ENCODE results near the gene KIF7. TPM values are rescaled to one million over a fixed set of nuclear protein-coding genes. Genes with fewer than 3 reads are reported as not detected.

The KIF7 gene
- polyA plus RNA-seq, 3 donors: not detected

DNA sequence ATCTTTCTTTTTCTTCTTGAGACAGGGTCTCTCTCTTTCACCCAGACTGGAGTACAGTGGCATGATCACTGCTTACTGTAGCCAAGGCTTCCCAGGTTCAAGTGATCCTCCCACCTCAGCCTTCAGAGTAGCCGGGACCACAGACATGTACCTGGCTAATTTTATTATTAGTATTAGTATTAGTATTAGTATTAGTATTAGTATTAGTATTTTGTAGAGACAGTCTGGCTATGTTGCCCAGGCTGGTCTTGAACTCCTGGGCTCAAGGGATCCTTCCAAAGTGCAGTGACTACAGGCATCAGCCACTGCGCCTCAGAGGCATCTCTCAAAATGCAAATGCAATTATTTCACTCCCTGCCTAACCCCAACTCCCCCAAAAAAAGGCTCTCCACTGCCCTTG is 1.7 kb downstream of the KIF7 start:
- Histone ChIP-seq H3K4me3 (replicated peaks in 1 of 3; ENCODE audit: low read depth in 2 of 3, low read length in 3 of 3) (no peak overlapping the region), H3K79me2 (ENCODE audit: insufficient read depth, low read length) (no peaks in the 10 kb centered on the region)

GRCh38 chr15:89652666-89653065 is 2.6 kb downstream of the KIF7 start:
- Histone ChIP-seq H3K27ac (ENCODE audit: low read depth in 1 of 2, low read length in 2 of 2) (no peak overlapping the region), H3K9ac (ENCODE audit: insufficient read depth, low read length, poor library complexity, severe bottlenecking) (no peak overlapping the region), H3K4me3 (replicated peaks in 1 of 3; ENCODE audit: low read depth in 2 of 3, low read length in 3 of 3) (no peak overlapping the region), H4K20me1 (ENCODE audit: insufficient read depth, low read length) (no peaks in the 10 kb centered on the region), H3K9me3 (replicated peaks in 1 of 2; ENCODE audit: control insufficient read depth in 1 of 2, insufficient read depth in 1 of 2, low read length in 2 of 2) (peaks cover 0 to 5% of the 10 kb centered on the region in 2 donors), H3K27me3 (ENCODE audit: control insufficient read depth in 2 of 2, insufficient read depth in 2 of 2, low read length in 2 of 2) (peaks cover 30 to 36% of the 10 kb centered on the region in 2 donors), H3K79me2 (ENCODE audit: insufficient read depth, low read length) (no peaks in the 10 kb centered on the region), H3K4me1 (ENCODE audit: control insufficient read depth in 1 of 2, insufficient read depth in 2 of 2, low read length in 2 of 2) (peaks cover 7 to 14% of the 10 kb centered on the region in 2 donors), H2AFZ (ENCODE audit: insufficient read depth, low read depth, low read length, poor library complexity, severe bottlenecking) (no peak overlapping the region), H3K4me2 (replicated peaks; ENCODE audit: extremely low read depth, low read length, poor library complexity, severe bottlenecking) (no peak overlapping the region), H3K36me3 (replicated peaks in 1 of 2; ENCODE audit: control insufficient read depth in 1 of 2, insufficient read depth in 2 of 2, low read length in 2 of 2) (no peaks in the 10 kb centered on the region)
- Mint-ChIP-seq H3K27ac (no peak overlapping the region), H3K4me3 (no peak overlapping the region), H3K27me3 (ENCODE audit: low read depth in 3 of 3) (peaks cover 28 to 46% (median 44%) of the 10 kb centered on the region in 3 donors), H3K36me3 (peaks cover 7 to 15% of the 10 kb centered on the region in 2 donors), H3K4me1 (peaks cover 10% of the 10 kb centered on the region), H3K9me3 (peaks cover 2 to 11% (median 9%) of the 10 kb centered on the region in 7 donors)
- DNase-seq: no peak
- WGBS (ENCODE audit: insufficient coverage): 87% methylated on average over 14 of the region's 16 CpGs
- TF ChIP-seq, protein P1, sequence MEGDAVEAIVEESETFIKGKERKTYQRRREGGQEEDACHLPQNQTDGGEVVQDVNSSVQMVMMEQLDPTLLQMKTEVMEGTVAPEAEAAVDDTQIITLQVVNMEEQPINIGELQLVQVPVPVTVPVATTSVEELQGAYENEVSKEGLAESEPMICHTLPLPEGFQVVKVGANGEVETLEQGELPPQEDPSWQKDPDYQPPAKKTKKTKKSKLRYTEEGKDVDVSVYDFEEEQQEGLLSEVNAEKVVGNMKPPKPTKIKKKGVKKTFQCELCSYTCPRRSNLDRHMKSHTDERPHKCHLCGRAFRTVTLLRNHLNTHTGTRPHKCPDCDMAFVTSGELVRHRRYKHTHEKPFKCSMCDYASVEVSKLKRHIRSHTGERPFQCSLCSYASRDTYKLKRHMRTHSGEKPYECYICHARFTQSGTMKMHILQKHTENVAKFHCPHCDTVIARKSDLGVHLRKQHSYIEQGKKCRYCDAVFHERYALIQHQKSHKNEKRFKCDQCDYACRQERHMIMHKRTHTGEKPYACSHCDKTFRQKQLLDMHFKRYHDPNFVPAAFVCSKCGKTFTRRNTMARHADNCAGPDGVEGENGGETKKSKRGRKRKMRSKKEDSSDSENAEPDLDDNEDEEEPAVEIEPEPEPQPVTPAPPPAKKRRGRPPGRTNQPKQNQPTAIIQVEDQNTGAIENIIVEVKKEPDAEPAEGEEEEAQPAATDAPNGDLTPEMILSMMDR (IDR thresholded peaks at IDR 0.05): no peak
- intact Hi-C loops (cut with micrococcal nuclease): no loop called here

More for the DNA sequence above, 1.7 kb downstream of the KIF7 start:
- Histone ChIP-seq H4K20me1 (ENCODE audit: insufficient read depth, low read length) (no peaks in the 10 kb centered on the region), H2AFZ (ENCODE audit: insufficient read depth, low read depth, low read length, poor library complexity, severe bottlenecking) (no peak overlapping the region), H3K4me1 (ENCODE audit: control insufficient read depth in 1 of 2, insufficient read depth in 2 of 2, low read length in 2 of 2) (peaks cover 7 to 14% of the 10 kb centered on the region in 2 donors), H3K27me3 (ENCODE audit: control insufficient read depth in 2 of 2, insufficient read depth in 2 of 2, low read length in 2 of 2) (peaks cover 30 to 36% of the 10 kb centered on the region in 2 donors), H3K27ac (ENCODE audit: low read depth in 1 of 2, low read length in 2 of 2) (no peak overlapping the region), H3K4me2 (replicated peaks; ENCODE audit: extremely low read depth, low read length, poor library complexity, severe bottlenecking) (no peak overlapping the region), H3K9ac (ENCODE audit: insufficient read depth, low read length, poor library complexity, severe bottlenecking) (no peak overlapping the region), H3K36me3 (replicated peaks in 1 of 2; ENCODE audit: control insufficient read depth in 1 of 2, insufficient read depth in 2 of 2, low read length in 2 of 2) (no peaks in the 10 kb centered on the region), H3K9me3 (replicated peaks in 1 of 2; ENCODE audit: control insufficient read depth in 1 of 2, insufficient read depth in 1 of 2, low read length in 2 of 2) (peaks cover 0 to 3% of the 10 kb centered on the region in 2 donors)
- H3K27me3 Mint-ChIP-seq (ENCODE audit: low read depth in 3 of 3): peaks cover 28 to 51% (median 44%) of the 10 kb centered on the region in 3 donors
- H3K36me3 Mint-ChIP-seq: peaks cover 7 to 15% of the 10 kb centered on the region in 2 donors
- peak overlapping the region in 1 of 2 donors; percentile 93 for H3K4me3 Mint-ChIP-seq
- H3K9me3 Mint-ChIP-seq: peaks cover 0 to 10% (median 7%) of the 10 kb centered on the region in 7 donors
- no peak for DNase-seq
- WGBS (ENCODE audit: insufficient coverage): no CpG with 5 or more reads among the region's 2 CpGs
- TF ChIP-seq, protein P1 (IDR thresholded peaks at IDR 0.05): no peak
- H3K27ac Mint-ChIP-seq: no peak overlapping the region
- intact Hi-C loops (cut with micrococcal nuclease): no loop called here
- H3K4me1 Mint-ChIP-seq: peaks cover 10% of the 10 kb centered on the region
